NB4 (cell line): Measurements from ENCODE around the gene FMNL2.

ENCODE experiments used
- DNase-seq: peaks from one replicate; pipeline ENCODE4 v3.0.0; 2010; ENCODE audit warnings: low read depth
- H3K4me3 ChIP-seq: one replicate; pipeline ENCODE4 v1.5.1; 2011; ENCODE audit warnings: mild to moderate bottlenecking, low read depth, low read length, moderate library complexity
- MYC ChIP-seq: IDR thresholded peaks from 2 replicates; pipeline ENCODE4 v1.6.1; 2011; ENCODE audit warnings: low read depth, low read length
- POLR2A ChIP-seq: IDR thresholded peaks from 2 replicates; pipeline ENCODE4 v1.6.1; 2011; ENCODE audit warnings: mild to moderate bottlenecking; ENCODE audit not compliant: insufficient read length; ENCODE audit errors: extremely low read depth
- TF ChIP-seq, protein P1 (sequence below): IDR thresholded peaks from one replicate; pipeline ENCODE4 v1.5.1; 2012; ENCODE audit warnings: low read depth, low read length
- TF ChIP-seq, protein P2 (sequence below): IDR thresholded peaks from 2 replicates; pipeline ENCODE4 v1.6.1; 2011; ENCODE audit warnings: low read depth, low read length

FMNL2 gene

DNA sequence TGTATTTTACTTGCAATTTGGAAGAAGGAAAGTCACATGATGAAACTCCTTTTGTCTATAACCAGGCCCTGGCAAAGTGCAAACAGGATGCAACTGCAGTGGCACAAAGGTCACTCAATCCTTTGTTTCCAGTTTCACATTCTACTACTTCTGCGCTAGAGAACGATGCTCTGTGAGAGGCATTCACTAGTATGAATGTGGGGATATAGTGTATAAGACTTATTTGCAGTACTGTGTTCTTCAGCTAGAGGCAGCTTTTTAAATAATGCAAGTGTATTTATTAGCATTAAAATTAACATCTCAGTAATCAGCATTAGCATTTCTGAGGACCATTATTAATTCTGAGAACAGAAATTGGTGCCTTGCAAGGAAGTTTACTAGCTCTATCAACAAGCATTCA, 313.4 kb downstream of the FMNL2 start:
- TF ChIP-seq MYC = no peak
- H3K4me3 ChIP-seq = no peak overlapping the region
- DNase-seq = no peak

GRCh38 chr2:152649997-152650396, 315.0 kb downstream of the FMNL2 start:
- no peak overlapping the region for H3K4me3 ChIP-seq
- TF ChIP-seq POLR2A (no peak), MYC (no peak)
- TF ChIP-seq, protein P1, sequence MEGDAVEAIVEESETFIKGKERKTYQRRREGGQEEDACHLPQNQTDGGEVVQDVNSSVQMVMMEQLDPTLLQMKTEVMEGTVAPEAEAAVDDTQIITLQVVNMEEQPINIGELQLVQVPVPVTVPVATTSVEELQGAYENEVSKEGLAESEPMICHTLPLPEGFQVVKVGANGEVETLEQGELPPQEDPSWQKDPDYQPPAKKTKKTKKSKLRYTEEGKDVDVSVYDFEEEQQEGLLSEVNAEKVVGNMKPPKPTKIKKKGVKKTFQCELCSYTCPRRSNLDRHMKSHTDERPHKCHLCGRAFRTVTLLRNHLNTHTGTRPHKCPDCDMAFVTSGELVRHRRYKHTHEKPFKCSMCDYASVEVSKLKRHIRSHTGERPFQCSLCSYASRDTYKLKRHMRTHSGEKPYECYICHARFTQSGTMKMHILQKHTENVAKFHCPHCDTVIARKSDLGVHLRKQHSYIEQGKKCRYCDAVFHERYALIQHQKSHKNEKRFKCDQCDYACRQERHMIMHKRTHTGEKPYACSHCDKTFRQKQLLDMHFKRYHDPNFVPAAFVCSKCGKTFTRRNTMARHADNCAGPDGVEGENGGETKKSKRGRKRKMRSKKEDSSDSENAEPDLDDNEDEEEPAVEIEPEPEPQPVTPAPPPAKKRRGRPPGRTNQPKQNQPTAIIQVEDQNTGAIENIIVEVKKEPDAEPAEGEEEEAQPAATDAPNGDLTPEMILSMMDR = no peak
- TF ChIP-seq, protein P2, sequence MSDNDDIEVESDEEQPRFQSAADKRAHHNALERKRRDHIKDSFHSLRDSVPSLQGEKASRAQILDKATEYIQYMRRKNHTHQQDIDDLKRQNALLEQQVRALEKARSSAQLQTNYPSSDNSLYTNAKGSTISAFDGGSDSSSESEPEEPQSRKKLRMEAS = no peak
- no peak for DNase-seq

DNA sequence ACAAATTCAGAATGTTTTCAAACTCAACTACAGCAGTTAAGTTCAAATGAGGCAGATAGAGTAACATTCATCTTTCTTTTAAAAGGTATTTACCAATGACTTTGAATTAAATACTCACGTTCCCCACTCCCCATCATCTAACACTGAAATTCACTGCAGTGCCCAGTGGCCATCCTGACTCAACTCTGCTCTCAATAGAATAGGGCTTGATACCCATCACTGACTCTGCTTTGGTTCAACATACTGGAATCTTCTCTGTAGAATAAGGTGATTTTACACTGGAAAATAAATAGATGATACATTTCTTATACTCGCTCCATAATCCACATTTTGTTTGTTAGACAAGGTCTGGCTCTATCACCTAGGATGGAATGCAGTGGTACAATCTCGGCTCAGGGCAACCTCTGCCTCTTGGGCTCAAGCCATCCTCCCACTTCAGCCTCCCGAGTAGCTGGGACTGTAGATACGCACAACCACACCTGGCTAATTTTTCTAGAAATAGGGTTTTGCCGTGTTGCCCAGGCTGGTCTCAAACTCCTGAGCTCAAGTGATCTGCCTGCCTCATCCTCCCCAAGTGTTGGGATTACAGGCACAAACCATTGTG, 315.9 kb downstream of the FMNL2 start:
- DNase-seq = no peak
- H3K4me3 ChIP-seq = no peak overlapping the region
- TF ChIP-seq, protein P1 = no peak
- TF ChIP-seq POLR2A = no peak
- TF ChIP-seq MYC = no peak
- TF ChIP-seq, protein P2 = no peak

DNA sequence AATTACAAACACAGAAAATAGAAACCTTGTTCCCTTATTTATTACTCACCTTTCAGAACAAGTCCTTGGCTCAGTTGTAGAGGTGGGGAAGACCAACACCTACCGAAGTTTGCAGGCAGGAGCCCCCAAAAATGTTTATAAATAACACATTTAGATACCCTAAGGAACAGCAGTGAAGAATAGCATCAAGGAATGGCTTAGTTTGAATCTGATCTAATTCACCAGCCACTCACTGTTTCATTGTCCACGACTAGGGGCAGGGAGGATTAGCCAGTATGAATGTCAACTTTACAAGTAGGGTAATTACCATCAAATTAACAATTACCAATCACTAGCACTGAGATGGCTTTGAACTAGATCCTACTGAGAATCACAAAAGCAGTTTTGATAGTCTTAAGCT, 316.9 kb downstream of the FMNL2 start:
- TF ChIP-seq MYC (no peak), POLR2A (no peak)
- TF ChIP-seq, protein P1 = no peak
- TF ChIP-seq, protein P2 = no peak
- H3K4me3 ChIP-seq = no peak overlapping the region
- no peak for DNase-seq

- no peak for DNase-seq
- no peak overlapping the region for H3K4me3 ChIP-seq
- TF ChIP-seq MYC (no peak), POLR2A (no peak)
- TF ChIP-seq, protein P1 = no peak
- TF ChIP-seq, protein P2 = no peak
Observed at GRCh38 chr2:152655880-152656279, 320.9 kb downstream of the FMNL2 start.

- no peak overlapping the region for H3K4me3 ChIP-seq
- TF ChIP-seq, protein P2 = no peak
- TF ChIP-seq POLR2A (no peak), MYC (no peak)
- TF ChIP-seq, protein P1 = no peak
- DNase-seq = no peak
Observed at GRCh38 chr2:152657043-152657442, 322.1 kb downstream of the FMNL2 start.
